Activated T-cell treated with anti-CD3 and anti-CD28 coated beads for 4 hours (primary cell): ENCODE results near the gene GLRX2.
"Not testable (repeated sequence)": the region's sequence is repeated elsewhere in the genome, so short reads cannot be mapped to it uniquely, and the experiment has no call there.

Experiments used
- DNase-seq: peaks from one replicate; pipeline ENCODE4 v3.0.0-alpha.2; 2020

The GLRX2 gene

GRCh38 chr1:193062698-193063463, 42.3 kb downstream of the GLRX2 start:
- no peak for DNase-seq

- DNase-seq = no peak
Measured at GRCh38 chr1:193060938-193061337, 44.3 kb downstream of the GLRX2 start.

- DNase-seq = no peak
Measured at GRCh38 chr1:193060406-193060805, 44.8 kb downstream of the GLRX2 start.

- no peak for DNase-seq
Measured at GRCh38 chr1:193060115-193060403, 45.2 kb downstream of the GLRX2 start.

GRCh38 chr1:193059282-193060114, 45.7 kb downstream of the GLRX2 start, which contains the start of the genes RO60 and UCHL5:
TSS of gene RO60 (plus strand) at chr1:193059612. CDS start at chr1:193069055, 9,443 bp downstream.
TSS of gene UCHL5 (minus strand) at chr1:193059360. CDS start at chr1:193059260, 100 bp downstream.
- peak; percentile 89 for DNase-seq

GRCh38 chr1:193058529-193059281, 46.5 kb downstream of the GLRX2 start:
- peak; percentile 36 for DNase-seq

- DNase-seq = no peak
Measured at GRCh38 chr1:193054169-193054675, 51.0 kb downstream of the GLRX2 start.

GRCh38 chr1:193048913-193049312, 56.3 kb downstream of the GLRX2 start:
- not testable (repeated sequence) for DNase-seq
